Ovary (tissue), 3 donors: ENCODE data around the gene RGS2.

ENCODE experiments used
- CTCF ChIP-seq, 3 donors: fragments of 450-650 bp in 2 of 3; fragments of 200-600 bp in 1 of 3; IDR thresholded peaks; one replicate each; pipeline versions ENCODE4 v1.5.1 to v1.8.0; 2016 to 2022; ENCODE audit warnings: antibody characterized with exemption in 3 of 3, mild to moderate bottlenecking in 1 of 3
- POLR2A ChIP-seq: fragments of 450-650 bp; IDR thresholded peaks from one replicate; pipeline ENCODE4 v1.6.1; 2017; ENCODE audit warnings: antibody characterized with exemption, mild to moderate bottlenecking, moderate library complexity
- donor health status: DM: no; HTN: no; CAD: no.

GRCh38 chr1:192811594-192812239 is 2.9 kb downstream of the RGS2 start:
- TF ChIP-seq POLR2A (no peak), CTCF (IDR thresholded peaks at IDR 0.05) (no peak)
